GM13976 (cell line): Measurements from ENCODE around the gene PKNOX2.
A peak's percentile ranks its signal among the peaks of the same experiment; 100 is the strongest.

Experiments used
- DNase-seq: peaks from one replicate; pipeline ENCODE4 v3.0.0; 2012; ENCODE audit warnings: low spot score
- CTCF ChIP-seq: IDR thresholded peaks from 2 replicates; pipeline ENCODE4 v1.5.1; 2012; ENCODE audit warnings: borderline replicate concordance, mild to moderate bottlenecking; ENCODE audit not compliant: insufficient read depth; ENCODE audit errors: extremely low read depth, missing control alignments, control extremely low read depth
- in situ Hi-C: fragments of 300-500 bp; cut with MboI; formaldehyde crosslinking; loops from one replicate; pipeline ENCODE4 v1.12.0; 2022; ENCODE audit warnings: low sequenced_read_pairs, mixed read lengths, inconsistent platforms; ENCODE audit not compliant: unreplicated experiment

PKNOX2 gene

DNA sequence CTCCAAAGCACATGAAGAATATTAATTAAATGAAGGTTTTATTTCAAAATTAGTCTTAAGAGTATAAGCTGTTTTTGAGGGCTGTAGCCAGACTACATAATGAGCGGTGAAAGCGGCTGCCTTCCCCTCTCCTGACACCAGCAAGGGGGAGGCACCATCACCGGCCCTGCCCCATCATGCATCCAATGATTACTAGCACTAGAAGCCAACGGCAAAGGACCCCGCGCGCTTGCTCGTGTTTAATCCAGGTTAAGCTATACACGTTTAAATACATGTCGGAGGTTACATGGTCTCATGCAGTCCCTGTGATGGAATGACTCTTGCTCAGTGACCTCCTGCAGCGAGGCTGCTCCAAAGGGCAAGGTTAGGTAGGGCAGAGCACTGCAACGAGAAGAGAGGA lies 281.2 kb downstream of the PKNOX2 start:
- TF ChIP-seq CTCF: no peak

DNA sequence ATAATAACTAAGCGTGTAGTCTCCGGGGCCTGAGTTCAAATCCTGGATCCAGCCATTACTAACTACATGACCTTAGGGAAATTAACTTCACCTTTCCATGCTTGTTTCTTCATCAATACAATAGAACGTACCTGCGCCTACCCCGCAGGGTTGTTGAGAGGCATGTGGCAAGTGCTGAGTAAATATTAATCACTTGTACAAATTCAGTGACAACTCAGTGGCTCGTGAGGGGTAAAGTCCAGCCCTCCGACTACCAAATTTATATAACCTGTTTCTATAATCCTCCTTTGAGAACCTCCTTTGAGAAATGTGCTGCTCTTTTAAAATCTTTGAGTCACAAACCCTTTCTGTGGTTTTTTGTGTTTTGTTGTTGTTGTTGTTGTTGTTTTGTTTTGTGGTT lies 281.7 kb downstream of the PKNOX2 start:
- in situ Hi-C loops: no loop called here
- no peak for DNase-seq
- no peak for TF ChIP-seq CTCF

More for the DNA sequence above, 281.2 kb downstream of the PKNOX2 start:
- in situ Hi-C loops: no loop called here
- DNase-seq: no peak

- no peak for DNase-seq
- no peak for TF ChIP-seq CTCF
- in situ Hi-C loops: no loop called here
These were observed 283.2 kb downstream of the PKNOX2 start for GRCh38 chr11:125447721-125448120.

GRCh38 chr11:125448136-125448535 lies 283.6 kb downstream of the PKNOX2 start:
- no peak for TF ChIP-seq CTCF
- DNase-seq: no peak
- in situ Hi-C loops: no loop called here

DNA sequence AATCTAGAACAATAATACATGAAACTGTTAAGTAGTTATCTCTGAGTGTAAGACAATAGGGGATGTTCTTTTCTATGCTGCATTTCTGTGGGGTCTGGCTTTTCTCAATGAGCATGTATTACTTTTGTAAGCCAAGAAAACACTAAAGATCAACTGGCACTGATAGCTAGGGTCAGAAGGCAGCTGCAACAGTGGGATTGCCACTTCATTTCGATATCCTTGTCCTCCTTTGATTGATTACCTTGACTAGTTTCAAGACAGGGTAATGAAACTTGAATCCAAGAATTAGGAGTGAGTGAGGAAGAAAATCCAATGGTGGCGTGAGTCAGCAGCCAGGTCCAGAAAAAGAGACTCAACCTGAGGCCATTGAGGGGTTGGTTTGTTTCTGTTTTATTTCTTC lies 285.0 kb downstream of the PKNOX2 start:
- TF ChIP-seq CTCF: no peak
- in situ Hi-C loops: no loop called here
- no peak for DNase-seq

DNA sequence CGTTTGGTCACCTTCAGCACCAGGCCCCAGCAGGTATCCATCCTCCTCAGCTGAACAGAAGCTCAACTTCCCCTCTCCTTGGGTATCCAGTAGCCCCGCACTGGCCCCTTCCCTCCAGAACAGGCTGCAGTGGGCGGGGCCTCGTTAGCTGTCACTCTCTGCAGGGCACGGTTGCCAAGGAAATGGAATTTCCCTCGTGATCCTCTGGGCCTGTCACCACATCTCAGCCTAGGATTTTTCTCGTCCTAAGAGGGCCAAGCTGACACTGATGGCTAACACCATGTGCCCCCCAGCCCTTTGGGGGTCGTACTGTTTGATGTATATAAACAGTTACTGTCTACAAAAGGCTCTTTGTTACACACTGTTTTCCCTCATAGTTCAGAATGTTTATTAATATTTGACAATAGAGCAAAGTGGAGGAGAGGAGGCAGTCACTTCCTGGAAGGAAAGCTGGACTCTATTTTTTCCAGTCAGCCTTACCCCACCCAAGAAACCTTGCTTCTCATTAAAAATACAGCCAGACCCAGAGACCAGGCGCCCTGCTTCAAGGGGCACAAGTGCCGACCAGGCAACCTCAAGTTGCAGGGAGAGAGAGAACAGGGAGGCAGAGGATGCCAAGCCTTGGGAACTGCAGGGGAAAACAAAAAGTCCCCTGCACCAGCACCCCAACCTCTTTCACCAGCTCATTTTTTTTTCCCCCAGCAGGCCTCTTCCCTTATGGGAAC lies 287.0 kb downstream of the PKNOX2 start:
- in situ Hi-C loops: no loop called here
- TF ChIP-seq CTCF: no peak
- peak; percentile 54 for DNase-seq
